ENCODE measurements around the gene DPYSL5. TPM values are rescaled to one million over a fixed set of nuclear protein-coding genes. Genes with fewer than 3 reads are reported as not detected.

Gene DPYSL5
- total and polyA plus RNA-seq, 2 donors (not counting 3 experiments of a cell fraction or from before 2014, with no cell fraction given) = not detected

- CTCF ChIA-PET = interaction anchor here (0.9 kb wide), 1 partner anchor 68 kb away, joined by 3 read pairs; no protein-coding TSS in a partner anchor
- DNase-seq (ENCODE audit: low read depth, low spot score) (no peak), FAIRE-seq (no peak)
- no peaks in the 10 kb centered on the region for H3K79me2 ChIP-seq (ENCODE audit: control insufficient read depth, insufficient read depth, low read length)
- H3K27me3 ChIP-seq (ENCODE audit: control insufficient read depth in 2 of 2, insufficient read depth in 2 of 2, low read length in 2 of 2) = peaks cover 6 to 16% of the 10 kb centered on the region in 2 experiments
- no peaks in the 10 kb centered on the region for H3K9me3 ChIP-seq (replicated peaks; ENCODE audit: control insufficient read depth, insufficient read depth, low read length)
- no peaks in the 10 kb centered on the region for H3K36me3 ChIP-seq (ENCODE audit: control insufficient read depth in 2 of 2, extremely low read depth in 1 of 2, insufficient read depth in 2 of 2, low read length in 2 of 2)
- H3K9ac ChIP-seq (replicated peaks; ENCODE audit: extremely low read depth, insufficient read depth, low read length) = no peak overlapping the region
- no peak overlapping the region for H3K4me2 ChIP-seq (ENCODE audit: insufficient read depth, low read length)
- no peak overlapping the region for H3K27ac ChIP-seq (ENCODE audit: insufficient read depth, low read depth, low read length)
- H3K4me3 ChIP-seq (replicated peaks in 1 of 3; ENCODE audit: insufficient read depth in 1 of 3, low read depth in 1 of 3, low read length in 3 of 3) = no peak overlapping the region
- no peak for TF ChIP-seq GATA2 (IDR thresholded peaks at IDR 0.05; ENCODE audit: insufficient read depth, insufficient read length, low read depth, low read length)
- H3K9me1 ChIP-seq (replicated peaks; ENCODE audit: control insufficient read depth, extremely low read depth, insufficient read depth, low read length) = no peaks in the 10 kb centered on the region
- POLR2A ChIA-PET = no interaction called here
- intact Hi-C loops (cut with micrococcal nuclease) (no loop called here), dilution Hi-C loops (cut with MboI; ENCODE audit: extremely low pct_ligation_motif_present, low sequenced_read_pairs) (no loop called here)
- no peak overlapping the region for H2AFZ ChIP-seq (ENCODE audit: low read depth, low read length)
- H3K4me1 ChIP-seq (ENCODE audit: control insufficient read depth, extremely low read depth, insufficient read depth, low read length) = no peaks in the 10 kb centered on the region
- no peaks in the 10 kb centered on the region for H4K20me1 ChIP-seq (replicated peaks; ENCODE audit: control insufficient read depth, extremely low read depth, insufficient read depth, low read length)
- no TSS peak for BruUV-seq (replicated peaks)
Measured at GRCh38 chr2:26875065-26875634, 27.2 kb downstream of the DPYSL5 start.

- dilution Hi-C loops (cut with MboI; ENCODE audit: extremely low pct_ligation_motif_present, low sequenced_read_pairs) = no loop called here
- FAIRE-seq = no peak
Measured at GRCh38 chr2:26875808-26876207, 27.9 kb downstream of the DPYSL5 start.

More at GRCh38 chr2:26875808-26876207, 27.9 kb downstream of the DPYSL5 start:
- CTCF ChIA-PET = interaction anchor here (0.9 kb wide), 1 partner anchor 67 kb away, joined by 3 read pairs; no protein-coding TSS in a partner anchor
- H2AFZ ChIP-seq (ENCODE audit: low read depth, low read length) = no peak overlapping the region
- no peaks in the 10 kb centered on the region for H3K9me1 ChIP-seq (replicated peaks; ENCODE audit: control insufficient read depth, extremely low read depth, insufficient read depth, low read length)
- H3K36me3 ChIP-seq (ENCODE audit: control insufficient read depth in 2 of 2, extremely low read depth in 1 of 2, insufficient read depth in 2 of 2, low read length in 2 of 2) = no peaks in the 10 kb centered on the region
- TF ChIP-seq EZH2 (IDR thresholded peaks at IDR 0.05; ENCODE audit: borderline replicate concordance, low read depth, low read length, severe bottlenecking) = no peak
- no peak for TF ChIP-seq POLR2A (IDR thresholded peaks at IDR 0.05; ENCODE audit: low read depth, low read length)
- no peak for TF ChIP-seq POLR2AphosphoS5 (IDR thresholded peaks at IDR 0.05; ENCODE audit: insufficient read depth, low read depth, low read length)
- no peak for TF ChIP-seq FOS (IDR thresholded peaks at IDR 0.05; ENCODE audit: borderline replicate concordance, insufficient read depth, low read length)
- H3K27me3 ChIP-seq (ENCODE audit: control insufficient read depth in 2 of 2, insufficient read depth in 2 of 2, low read length in 2 of 2) = peaks cover 7 to 16% of the 10 kb centered on the region in 2 experiments
- intact Hi-C loops (cut with micrococcal nuclease) = no loop called here
- H3K79me2 ChIP-seq (ENCODE audit: control insufficient read depth, insufficient read depth, low read length) = no peaks in the 10 kb centered on the region
- BruUV-seq (replicated peaks) = no TSS peak
- no peak for DNase-seq (ENCODE audit: low read depth, low spot score)
- no peaks in the 10 kb centered on the region for H3K9me3 ChIP-seq (replicated peaks; ENCODE audit: control insufficient read depth, insufficient read depth, low read length)
- no peaks in the 10 kb centered on the region for H3K4me1 ChIP-seq (ENCODE audit: control insufficient read depth, extremely low read depth, insufficient read depth, low read length)
- H3K9ac ChIP-seq (replicated peaks; ENCODE audit: extremely low read depth, insufficient read depth, low read length) = no peak overlapping the region
- no peak overlapping the region for H3K4me3 ChIP-seq (replicated peaks in 1 of 3; ENCODE audit: insufficient read depth in 1 of 3, low read depth in 1 of 3, low read length in 3 of 3)
- no peak overlapping the region for H3K27ac ChIP-seq (ENCODE audit: insufficient read depth, low read depth, low read length)
- POLR2A ChIA-PET = no interaction called here
- H4K20me1 ChIP-seq (replicated peaks; ENCODE audit: control insufficient read depth, extremely low read depth, insufficient read depth, low read length) = no peaks in the 10 kb centered on the region
- H3K4me2 ChIP-seq (ENCODE audit: insufficient read depth, low read length) = no peak overlapping the region
